Astrocyte (in vitro differentiated cells and primary cell): ENCODE results near the gene DNAJC4. TPM values are rescaled to one million over a fixed set of nuclear protein-coding genes. Genes with fewer than 3 reads are reported as not detected.

Experiments
- DNase-seq: peaks from one replicate; pipeline ENCODE4 v3.0.0-alpha.2; 2010; ENCODE audit warnings: low read depth
- FAIRE-seq: peaks from 2 replicates; lab custom pipeline; 2011; peaks lifted over from hg19 to GRCh38; lab: Jason Lieb, UNC
- H2AFZ ChIP-seq: 2 replicates; pipeline ENCODE4 v1.6.0; 2012; ENCODE audit warnings: low read depth, low read length, inconsistent platforms
- H3K27ac ChIP-seq: 2 replicates; pipeline ENCODE4 v1.5.1; 2011; ENCODE audit warnings: low read depth, low read length, inconsistent platforms
- H3K27me3 ChIP-seq: 2 replicates; pipeline ENCODE4 v1.6.0; 2011; ENCODE audit warnings: low read length, inconsistent platforms; ENCODE audit not compliant: insufficient read depth
- H3K36me3 ChIP-seq: 2 replicates; pipeline ENCODE4 v1.5.1; 2011; ENCODE audit warnings: low read length, inconsistent platforms; ENCODE audit not compliant: insufficient read depth
- H3K4me1 ChIP-seq: 2 replicates; pipeline ENCODE4 v1.5.1; 2011; ENCODE audit warnings: low read length, inconsistent platforms; ENCODE audit not compliant: insufficient read depth
- H3K4me2 ChIP-seq: 2 replicates; pipeline ENCODE4 v1.6.0; 2012; ENCODE audit warnings: low read length, inconsistent platforms
- H3K4me3 ChIP-seq: 2 replicates; pipeline ENCODE4 v1.5.1; 2011; ENCODE audit warnings: low read depth, mild to moderate bottlenecking, low read length, inconsistent platforms; ENCODE audit not compliant: insufficient read depth
- H3K79me2 ChIP-seq: 2 replicates; pipeline ENCODE4 v1.6.0; 2012; ENCODE audit warnings: mild to moderate bottlenecking, low read length, inconsistent platforms; ENCODE audit not compliant: insufficient read depth
- H3K9ac ChIP-seq: 2 replicates; pipeline ENCODE4 v1.6.0; 2012; ENCODE audit warnings: mild to moderate bottlenecking, low read length, inconsistent platforms
- H3K9me3 ChIP-seq: 2 replicates; pipeline ENCODE4 v1.5.1; 2012; ENCODE audit warnings: low read depth, mild to moderate bottlenecking, low read length, inconsistent platforms; ENCODE audit not compliant: insufficient read depth
- H4K20me1 ChIP-seq: 2 replicates; pipeline ENCODE4 v1.6.0; 2012; ENCODE audit warnings: low read length, inconsistent platforms; ENCODE audit not compliant: insufficient read depth
- H3K27ac Mint-ChIP-seq: one replicate; pipeline ENCODE4 v1.8.0; 2021; ENCODE audit warnings: mild to moderate bottlenecking, mixed read lengths; ENCODE audit not compliant: unreplicated experiment
- H3K27me3 Mint-ChIP-seq: one replicate; pipeline ENCODE4 v1.8.0; 2021; ENCODE audit warnings: low read depth, mixed read lengths; ENCODE audit not compliant: unreplicated experiment
- H3K36me3 Mint-ChIP-seq: one replicate; pipeline ENCODE4 v1.8.0; 2021; ENCODE audit warnings: low read depth, mixed read lengths; ENCODE audit not compliant: unreplicated experiment
- H3K4me1 Mint-ChIP-seq: one replicate; pipeline ENCODE4 v1.8.0; 2021; ENCODE audit warnings: low read depth, mixed read lengths; ENCODE audit not compliant: unreplicated experiment
- H3K4me3 Mint-ChIP-seq: one replicate; pipeline ENCODE4 v1.8.0; 2021; ENCODE audit warnings: mild to moderate bottlenecking, moderate library complexity, mixed read lengths; ENCODE audit not compliant: unreplicated experiment
- H3K9me3 Mint-ChIP-seq: one replicate; pipeline ENCODE4 v1.8.0; 2021; ENCODE audit warnings: mild to moderate bottlenecking, mixed read lengths; ENCODE audit not compliant: unreplicated experiment
- CTCF ChIP-seq: IDR thresholded peaks from 2 replicates; pipeline ENCODE4 v1.5.1; 2011; ENCODE audit warnings: low read depth, mild to moderate bottlenecking, inconsistent platforms, low read length, moderate library complexity; ENCODE audit not compliant: insufficient read depth
- EZH2 ChIP-seq: IDR thresholded peaks from 2 replicates; pipeline ENCODE4 v1.6.1; 2012; ENCODE audit warnings: mild to moderate bottlenecking, low read length, inconsistent platforms; ENCODE audit not compliant: insufficient read depth
- total RNA-seq: library from RNA; stranded (reverse); gene quantifications from 2 replicates; pipeline ENCODE4 v1.2.1, GENCODE V29; 2021

DNAJC4 gene
- total RNA-seq, 1 donor from 2014 or later = 23.8 TPM

- H3K36me3 ChIP-seq = no peaks in the 10 kb centered on the region
- TF ChIP-seq EZH2 (no peak), CTCF (no peak)
- H3K27me3 ChIP-seq = no peaks in the 10 kb centered on the region
- H3K4me1 Mint-ChIP-seq = peaks cover 2% of the 10 kb centered on the region
- H3K9me3 ChIP-seq = no peaks in the 10 kb centered on the region
- no peaks in the 10 kb centered on the region for H3K27me3 Mint-ChIP-seq
- no peak for FAIRE-seq
- peak overlapping the region; percentile 36 for H3K4me2 ChIP-seq
- peaks cover 11% of the 10 kb centered on the region for H3K36me3 Mint-ChIP-seq
- DNase-seq = peak; percentile 30
- peak overlapping the region; percentile 14 for H3K9ac ChIP-seq
- H3K79me2 ChIP-seq = peaks cover 4% of the 10 kb centered on the region
- no peak overlapping the region for H3K4me3 Mint-ChIP-seq
- no peaks in the 10 kb centered on the region for H3K9me3 Mint-ChIP-seq
- H3K27ac ChIP-seq = peak overlapping the region; percentile 56
- H3K27ac Mint-ChIP-seq = peak overlapping the region; percentile 53
- H3K4me1 ChIP-seq = peaks cover 8% of the 10 kb centered on the region
- no peak overlapping the region for H3K4me3 ChIP-seq
- no peak overlapping the region for H2AFZ ChIP-seq
- no peaks in the 10 kb centered on the region for H4K20me1 ChIP-seq
Measured at GRCh38 chr11:64276653-64277431, 46.5 kb downstream of the DNAJC4 start.

- no peak for DNase-seq
- H3K27me3 ChIP-seq = no peaks in the 10 kb centered on the region
- peaks cover 8% of the 10 kb centered on the region for H3K79me2 ChIP-seq
- H3K9ac ChIP-seq = no peak overlapping the region
- no peaks in the 10 kb centered on the region for H4K20me1 ChIP-seq
- no peaks in the 10 kb centered on the region for H3K4me1 Mint-ChIP-seq
- no peak overlapping the region for H3K4me3 Mint-ChIP-seq
- H3K9me3 Mint-ChIP-seq = no peaks in the 10 kb centered on the region
- H3K4me3 ChIP-seq = no peak overlapping the region
- H3K27me3 Mint-ChIP-seq = no peaks in the 10 kb centered on the region
- FAIRE-seq = no peak
- peaks cover 5% of the 10 kb centered on the region for H3K4me1 ChIP-seq
- peaks cover 11% of the 10 kb centered on the region for H3K36me3 Mint-ChIP-seq
- no peak overlapping the region for H3K27ac ChIP-seq
- H3K9me3 ChIP-seq = no peaks in the 10 kb centered on the region
- no peak overlapping the region for H3K4me2 ChIP-seq
- no peak overlapping the region for H3K27ac Mint-ChIP-seq
- no peak overlapping the region for H2AFZ ChIP-seq
- H3K36me3 ChIP-seq = no peaks in the 10 kb centered on the region
- TF ChIP-seq CTCF = no peak
- no peak for TF ChIP-seq EZH2
Measured at GRCh38 chr11:64278576-64279190, 48.3 kb downstream of the DNAJC4 start.
